Heart left ventricle (tissue), 16 donors: ENCODE results near the gene LPP. TPM values are rescaled to one million over a fixed set of nuclear protein-coding genes. Genes with fewer than 3 reads are reported as not detected.

ENCODE experiments used
- ATAC-seq, 4 donors: fragments of 200-7000 bp; cut with Tn5 transposase; one replicate each; pipeline ENCODE4 v1.9.1; 2020 to 2022; ENCODE audit warnings: moderate library complexity in 4 of 4, mild to moderate bottlenecking in 3 of 4, moderate number of reproducible peaks in 1 of 4
- DNase-seq, 5 donors: peaks; one replicate each; pipeline ENCODE4 v3.0.0-alpha.2; 2020
- H3K27ac ChIP-seq, 12 donors: fragments of 200-600 bp; sonication (generic) in 4 of 12; one replicate each; pipeline versions ENCODE4 v1.5.0 to v1.8.0; 2016 to 2022; ENCODE audit warnings: mild to moderate bottlenecking in 2 of 12
- H3K27me3 ChIP-seq, 9 donors: fragments of 200-600 bp; sonication (generic) in 2 of 9; one replicate each; pipeline versions ENCODE4 v1.5.1 to v1.8.0; 2016 to 2022; ENCODE audit warnings: mild to moderate bottlenecking in 3 of 9
- H3K36me3 ChIP-seq, 9 donors: fragments of 200-600 bp; sonication (generic) in 2 of 9; one replicate each; pipeline versions ENCODE4 v1.5.0 to v1.8.0; 2018 to 2022; ENCODE audit warnings: mild to moderate bottlenecking in 2 of 9
- H3K4me1 ChIP-seq, 12 donors: fragments of 200-600 bp; sonication (generic) in 4 of 12; one replicate each; pipeline versions ENCODE4 v1.5.0 to v1.8.0; 2016 to 2022; ENCODE audit warnings: mild to moderate bottlenecking in 3 of 12
- H3K4me3 ChIP-seq, 12 donors: fragments of 200-600 bp; sonication (generic) in 4 of 12; one replicate each; pipeline versions ENCODE4 v1.5.0 to v1.8.0; 2017 to 2022; ENCODE audit warnings: mild to moderate bottlenecking in 9 of 12, moderate library complexity in 4 of 12
- H3K9me3 ChIP-seq, 12 donors: fragments of 200-600 bp; sonication (generic) in 4 of 12; one replicate each; pipeline versions ENCODE4 v1.5.0 to v1.8.0; 2016 to 2022; ENCODE audit warnings: mild to moderate bottlenecking in 1 of 12
- POLR2A ChIP-seq, 2 donors: fragments of 450-650 bp; IDR thresholded peaks; one replicate each; pipeline ENCODE4 v1.6.1; 2017; ENCODE audit warnings: antibody characterized with exemption in 2 of 2, mild to moderate bottlenecking in 2 of 2, moderate library complexity in 2 of 2
- WGBS, 4 donors: extraction: QIAGEN DNeasy Blood & Tissue Kit in 2 of 4; methylation state at CpG; one replicate each; pipeline versions ENCODE4 v1.1.5 to v1.1.7; 2013 to 2018; 5-methylcytosine and 5-hydroxymethylcytosine counted together
- intact Hi-C, 10 donors: fragments of 100-400 bp; cut with DNase I; formaldehyde crosslinking; loops; one replicate each; pipeline versions ENCODE4 v1.11.1 to v1.14.2; 2022
- polyA plus RNA-seq, 2 donors: library from polyadenylated mRNA; stranded (reverse); fragments of 200-250 nt; gene quantifications; one replicate each; pipeline ENCODE4 v1.2.3, GENCODE V29; 2013
- total RNA-seq, 9 donors: library from RNA; depleted of rRNA in 2 of 9; stranded (reverse); fragments of >200 nt in 2 of 9; fragmentation: NEBNext Ultra II Directional in 3 of 9; extraction: Animal tissue kit (Norgen Biotek cat#: 25700) in 3 of 9; gene quantifications; one replicate each; pipeline versions ENCODE4 v1.1.0 to v1.2.4, GENCODE V29; 2016 to 2023
- TF ChIP-seq, protein P1 (sequence below), 12 donors: fragments of 200-600 bp; sonication (generic) in 4 of 12; IDR thresholded peaks; one replicate each; pipeline versions ENCODE4 v1.5.0 to v1.8.0; 2018 to 2022; ENCODE audit warnings: antibody characterized with exemption in 12 of 12, mild to moderate bottlenecking in 5 of 12
- donor health status: ischemic (EF 13 %, LVEDD 7.1; RV severe dilation, severe dysfunction).
- donor health status: healthy with polysubstance abuse.
- donor health status: DM: no; HTN: yes; CAD: no.
- donor health status: DM: no; HTN: no; CAD: no.
- donor health status: ischemic (EF 25% LVEDD 6.9; RV normal size, moderate dysfunction).
- donor health status: ischemic (EF 25% LVEDD 5.7; RV mildly dilated, moderate dysfunction).
- donor health status: healthy.
- donor health status: DM: yes; HTN: yes; CAD: no.
- donor health status: ischemic (EF 35%, LVEDD 5.7; RV mildly dilated, moderate dysfunction).
- donor health status: nonischemic (EF 11% LVEDD 7.7; RV severe dilation, severe dysfunction).
- donor health status: DM: yes; HTN: yes; CAD: no.
- donor health status: PGD.
- donor health status: ischemic (EF 29% LVEDD 5.4; RV normal size, mild dysfunction).
- donor health status: nonischemic (EF 23%, LVEDD 6.1; RV moderate dilation, normal function).

The LPP gene
- total and polyA plus RNA-seq, 11 donors: 9.2 to 178 (median 100) TPM

DNA sequence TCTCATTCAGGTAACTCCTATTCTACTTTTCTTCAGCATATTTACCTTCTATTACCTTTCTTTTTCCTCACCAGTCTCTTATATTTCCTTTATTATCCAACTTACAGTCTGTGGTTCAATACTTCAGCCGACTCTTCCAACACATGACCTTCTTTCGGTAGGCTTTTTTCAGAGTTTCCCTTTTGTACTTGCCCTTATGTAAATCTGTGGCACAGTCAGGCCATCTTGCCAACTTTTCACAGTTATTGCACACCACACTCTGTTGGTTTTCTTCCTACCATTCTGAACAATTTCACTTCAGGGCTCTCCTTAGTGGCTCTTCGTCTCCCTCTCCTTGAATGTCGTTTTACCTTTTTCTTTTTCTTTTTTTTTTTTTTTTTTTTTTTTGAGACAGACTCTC lies 427.8 kb downstream of the LPP start:
- H3K27me3 ChIP-seq: no peaks in the 10 kb centered on the region
- H3K4me1 ChIP-seq: peaks cover 0 to 70% (median 25%) of the 10 kb centered on the region in 12 donors
- H3K36me3 ChIP-seq: no peaks in the 10 kb centered on the region
- TF ChIP-seq, protein P1, sequence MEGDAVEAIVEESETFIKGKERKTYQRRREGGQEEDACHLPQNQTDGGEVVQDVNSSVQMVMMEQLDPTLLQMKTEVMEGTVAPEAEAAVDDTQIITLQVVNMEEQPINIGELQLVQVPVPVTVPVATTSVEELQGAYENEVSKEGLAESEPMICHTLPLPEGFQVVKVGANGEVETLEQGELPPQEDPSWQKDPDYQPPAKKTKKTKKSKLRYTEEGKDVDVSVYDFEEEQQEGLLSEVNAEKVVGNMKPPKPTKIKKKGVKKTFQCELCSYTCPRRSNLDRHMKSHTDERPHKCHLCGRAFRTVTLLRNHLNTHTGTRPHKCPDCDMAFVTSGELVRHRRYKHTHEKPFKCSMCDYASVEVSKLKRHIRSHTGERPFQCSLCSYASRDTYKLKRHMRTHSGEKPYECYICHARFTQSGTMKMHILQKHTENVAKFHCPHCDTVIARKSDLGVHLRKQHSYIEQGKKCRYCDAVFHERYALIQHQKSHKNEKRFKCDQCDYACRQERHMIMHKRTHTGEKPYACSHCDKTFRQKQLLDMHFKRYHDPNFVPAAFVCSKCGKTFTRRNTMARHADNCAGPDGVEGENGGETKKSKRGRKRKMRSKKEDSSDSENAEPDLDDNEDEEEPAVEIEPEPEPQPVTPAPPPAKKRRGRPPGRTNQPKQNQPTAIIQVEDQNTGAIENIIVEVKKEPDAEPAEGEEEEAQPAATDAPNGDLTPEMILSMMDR (IDR thresholded peaks at IDR 0.05): no peak
- no peak for TF ChIP-seq POLR2A (IDR thresholded peaks at IDR 0.05)
- no peaks in the 10 kb centered on the region for H3K9me3 ChIP-seq
- DNase-seq (no peak), ATAC-seq (no peak)
- 63 to 75% (median 65%) methylated on average over 4 of the region's 4 CpGs for WGBS, 4 donors
- H3K4me3 ChIP-seq: no peak overlapping the region
- intact Hi-C loops: loop anchor here in 3 of 10 donors (5.0 to 10.0 kb wide), 4 partner anchors 237 to 839 kb away; partner anchors contain the start of gene BCL6 (in 1 of the 3)
- peak overlapping the region in 1 of 12 donors; percentile 27 for H3K27ac ChIP-seq

DNA sequence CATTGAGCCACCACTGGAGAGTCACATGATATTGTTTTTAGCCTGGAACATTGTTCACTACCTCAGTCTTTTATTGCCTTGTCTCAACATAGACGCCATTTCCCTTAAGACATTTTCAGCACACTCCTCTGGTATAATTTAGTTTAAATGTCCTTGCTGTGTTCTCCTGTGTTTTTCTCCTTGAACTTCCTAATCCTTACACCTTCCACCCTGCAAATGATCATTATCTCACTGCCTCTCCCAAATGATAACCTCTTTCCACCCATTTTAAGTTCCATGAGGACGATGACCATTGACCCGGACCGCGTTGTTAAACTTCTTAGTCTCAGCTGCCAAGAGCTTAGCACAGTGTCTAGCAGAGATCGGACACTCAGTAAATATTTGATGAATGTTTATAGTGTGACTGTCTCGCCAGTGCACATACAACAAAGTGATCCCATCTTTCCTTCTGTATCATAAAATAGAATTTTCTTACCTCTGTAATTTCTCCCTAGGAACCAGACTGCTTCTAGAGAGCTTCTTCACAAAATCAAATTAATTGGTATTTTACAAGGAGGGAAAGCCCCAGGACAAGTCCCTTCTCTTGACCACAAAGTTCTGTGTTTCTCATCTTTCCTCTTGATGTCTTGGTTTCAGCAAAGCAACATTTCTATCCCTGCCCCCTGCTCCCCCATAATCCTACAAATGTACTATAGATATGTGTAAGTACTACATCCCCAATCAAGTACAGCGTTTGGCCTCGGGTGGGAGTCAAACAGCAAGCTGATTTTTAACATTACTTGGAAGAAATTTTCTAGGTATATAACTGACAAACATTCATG lies 429.6 kb downstream of the LPP start:
- H3K27me3 ChIP-seq: no peaks in the 10 kb centered on the region
- H3K36me3 ChIP-seq: no peaks in the 10 kb centered on the region
- ATAC-seq (no peak), DNase-seq (no peak)
- no peaks in the 10 kb centered on the region for H3K9me3 ChIP-seq
- H3K4me1 ChIP-seq: peaks cover 0 to 68% (median 17%) of the 10 kb centered on the region in 12 donors
- TF ChIP-seq, protein P1 (IDR thresholded peaks at IDR 0.05): no peak
- TF ChIP-seq POLR2A (IDR thresholded peaks at IDR 0.05): no peak
- intact Hi-C loops: loop anchor here in 3 of 10 donors (5.0 to 10.0 kb wide), 4 partner anchors 239 to 841 kb away; partner anchors contain the start of gene BCL6 (in 1 of the 3)
- H3K27ac ChIP-seq: peak overlapping the region in 4 of 12 donors; percentile 3 to 60 (median 33)
- WGBS, 4 donors: 83 to 89% (median 87%) methylated on average over 9 of the region's 9 CpGs
- no peak overlapping the region for H3K4me3 ChIP-seq

DNA sequence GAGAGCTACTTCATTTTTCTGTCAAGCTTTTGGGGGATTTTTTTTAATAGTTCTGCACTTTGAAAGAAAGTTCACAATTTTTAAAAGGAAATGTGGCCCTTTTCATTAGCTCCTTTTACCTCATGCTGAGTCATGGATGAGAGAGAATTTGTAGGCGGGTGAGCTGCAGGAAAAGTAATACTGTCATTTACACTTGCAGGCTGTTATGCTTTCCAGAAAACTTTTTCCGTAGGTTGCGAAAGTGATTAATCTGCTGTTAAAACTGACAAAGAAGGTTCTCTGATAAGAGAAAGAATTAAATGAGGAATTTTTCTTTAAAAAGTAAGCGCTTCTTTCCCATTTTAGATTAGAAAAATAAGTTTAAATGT lies 430.2 kb downstream of the LPP start:
- intact Hi-C loops: loop anchor here in 3 of 10 donors (5.0 to 10.0 kb wide), 4 partner anchors 239 to 842 kb away; partner anchors contain the start of gene BCL6 (in 1 of the 3)
- no peak for DNase-seq
- Histone ChIP-seq H3K27ac (peak overlapping the region in 3 of 12 donors; percentile 14 to 60 (median 52)), H3K9me3 (no peaks in the 10 kb centered on the region), H3K4me1 (peaks cover 0 to 66% (median 14%) of the 10 kb centered on the region in 12 donors), H3K27me3 (no peaks in the 10 kb centered on the region), H3K4me3 (no peak overlapping the region), H3K36me3 (no peaks in the 10 kb centered on the region)
- WGBS, 4 donors: 68 to 73% (median 71%) methylated on average over 4 of the region's 4 CpGs
- peak in 2 of 4 donors; percentile 66 to 71 for ATAC-seq
- no peak for TF ChIP-seq POLR2A (IDR thresholded peaks at IDR 0.05)
- TF ChIP-seq, protein P1 (IDR thresholded peaks at IDR 0.05): no peak
